ENCODE results near the gene WIPF3. TPM values are rescaled to one million over a fixed set of nuclear protein-coding genes. Genes with fewer than 3 reads are reported as not detected.

Gene WIPF3
- total and polyA plus RNA-seq, 2 donors (not counting 1 experiment from before 2014, with no cell fraction given), result not detected

DNA sequence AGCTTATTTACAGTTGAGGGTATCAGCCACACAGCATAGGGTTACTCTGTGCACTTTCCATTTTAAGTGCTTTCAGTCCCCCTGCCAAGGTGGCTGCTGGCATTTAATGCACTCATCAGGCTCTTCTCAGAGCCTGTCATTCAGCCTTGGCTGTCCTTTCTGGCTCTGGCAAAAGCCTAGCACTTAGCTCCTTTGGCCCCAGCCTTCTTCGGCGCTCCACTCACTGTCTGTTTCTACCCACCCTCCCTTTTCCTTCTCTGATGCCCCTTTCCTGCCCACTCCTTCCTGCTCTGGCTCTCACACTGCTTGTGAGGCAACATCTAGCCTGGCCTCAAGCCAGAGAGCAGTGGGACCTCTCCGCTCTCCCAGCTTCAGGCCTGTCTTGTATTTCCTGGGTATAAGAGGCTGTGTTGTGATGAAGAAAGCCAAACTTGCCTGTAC is 60.2 kb downstream of the WIPF3 start:
- H3K4me3 Mint-ChIP-seq, result no peak overlapping the region
- H3K27me3 Mint-ChIP-seq, result peaks cover 14% of the 10 kb centered on the region
- intact Hi-C loops (cut with micrococcal nuclease), result no loop called here
- Histone ChIP-seq H3K27ac (ENCODE audit: low read length in 2 of 2) (no peak overlapping the region), H3K9ac (ENCODE audit: low read length) (no peak overlapping the region), H3K36me3 (replicated peaks in 1 of 2; ENCODE audit: control extremely low read depth in 1 of 2, control insufficient read depth in 1 of 2, extremely low read depth in 1 of 2, insufficient read depth in 2 of 2, low read length in 1 of 2) (no peaks in the 10 kb centered on the region), H4K20me1 (ENCODE audit: control insufficient read depth, insufficient read depth, low read length, poor library complexity, severe bottlenecking) (no peaks in the 10 kb centered on the region), H3K27me3 (replicated peaks in 1 of 4; ENCODE audit: control extremely low read depth in 1 of 4, control insufficient read depth in 3 of 4, insufficient read depth in 4 of 4, low read length in 3 of 4) (no peaks in the 10 kb centered on the region), H3K4me3 (ENCODE audit: control extremely low read depth in 1 of 5, extremely low read depth in 1 of 5, insufficient read depth in 1 of 5, low read depth in 2 of 5, low read length in 4 of 5) (no peak overlapping the region), H3K79me2 (ENCODE audit: control insufficient read depth, insufficient read depth, low read length) (no peaks in the 10 kb centered on the region), H3K4me2 (replicated peaks; ENCODE audit: low read depth, low read length, poor library complexity, severe bottlenecking) (no peak overlapping the region), H3K9me3 (ENCODE audit: control extremely low read depth in 1 of 3, control insufficient read depth in 2 of 3, insufficient read depth in 1 of 3, low read length in 2 of 3) (no peaks in the 10 kb centered on the region), H2AFZ (ENCODE audit: insufficient read depth, low read depth, low read length, poor library complexity, severe bottlenecking) (no peak overlapping the region), H3K4me1 (ENCODE audit: control insufficient read depth in 2 of 2, insufficient read depth in 2 of 2, low read length in 2 of 2) (no peaks in the 10 kb centered on the region)
- 25% methylated on average over 2 of the region's 3 CpGs for WGBS (ENCODE audit: insufficient coverage)
- H3K9me3 Mint-ChIP-seq (ENCODE audit: insufficient read depth), result no peaks in the 10 kb centered on the region
- ChIA-PET CTCF (interaction anchor here (0.9 kb wide), 1 partner anchor 9 kb away, joined by 3 read pairs; no protein-coding TSS in a partner anchor), POLR2A (no interaction called here)
- no peaks in the 10 kb centered on the region for H3K4me1 Mint-ChIP-seq
- no peak overlapping the region for H3K27ac Mint-ChIP-seq
- no peak for TF ChIP-seq EZH2 (IDR thresholded peaks at IDR 0.05; ENCODE audit: borderline replicate concordance, insufficient read depth, low read depth, low read length, poor library complexity, severe bottlenecking)
- TF ChIP-seq, protein P1, sequence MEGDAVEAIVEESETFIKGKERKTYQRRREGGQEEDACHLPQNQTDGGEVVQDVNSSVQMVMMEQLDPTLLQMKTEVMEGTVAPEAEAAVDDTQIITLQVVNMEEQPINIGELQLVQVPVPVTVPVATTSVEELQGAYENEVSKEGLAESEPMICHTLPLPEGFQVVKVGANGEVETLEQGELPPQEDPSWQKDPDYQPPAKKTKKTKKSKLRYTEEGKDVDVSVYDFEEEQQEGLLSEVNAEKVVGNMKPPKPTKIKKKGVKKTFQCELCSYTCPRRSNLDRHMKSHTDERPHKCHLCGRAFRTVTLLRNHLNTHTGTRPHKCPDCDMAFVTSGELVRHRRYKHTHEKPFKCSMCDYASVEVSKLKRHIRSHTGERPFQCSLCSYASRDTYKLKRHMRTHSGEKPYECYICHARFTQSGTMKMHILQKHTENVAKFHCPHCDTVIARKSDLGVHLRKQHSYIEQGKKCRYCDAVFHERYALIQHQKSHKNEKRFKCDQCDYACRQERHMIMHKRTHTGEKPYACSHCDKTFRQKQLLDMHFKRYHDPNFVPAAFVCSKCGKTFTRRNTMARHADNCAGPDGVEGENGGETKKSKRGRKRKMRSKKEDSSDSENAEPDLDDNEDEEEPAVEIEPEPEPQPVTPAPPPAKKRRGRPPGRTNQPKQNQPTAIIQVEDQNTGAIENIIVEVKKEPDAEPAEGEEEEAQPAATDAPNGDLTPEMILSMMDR (IDR thresholded peaks at IDR 0.05), result no peak
- DNase-seq (no peak), ATAC-seq (ENCODE audit: low read depth) (no peak)

GRCh38 chr7:29871787-29872398 is 65.6 kb downstream of the WIPF3 start:
- H2AFZ ChIP-seq (ENCODE audit: insufficient read depth, low read depth, low read length, poor library complexity, severe bottlenecking), result no peak overlapping the region
- Mint-ChIP-seq H3K4me3 (no peak overlapping the region), H3K27ac (no peak overlapping the region), H3K27me3 (peaks cover 23% of the 10 kb centered on the region), H3K4me1 (no peaks in the 10 kb centered on the region), H3K9me3 (ENCODE audit: insufficient read depth) (no peaks in the 10 kb centered on the region)
- no peaks in the 10 kb centered on the region for H3K36me3 ChIP-seq (replicated peaks in 1 of 2; ENCODE audit: control extremely low read depth in 1 of 2, control insufficient read depth in 1 of 2, extremely low read depth in 1 of 2, insufficient read depth in 2 of 2, low read length in 1 of 2)
- TF ChIP-seq, protein P1 (IDR thresholded peaks at IDR 0.05), result no peak
- TF ChIP-seq EZH2 (IDR thresholded peaks at IDR 0.05; ENCODE audit: borderline replicate concordance, insufficient read depth, low read depth, low read length, poor library complexity, severe bottlenecking), result no peak
- no CpG with 5 or more reads among the region's 5 CpGs for WGBS (ENCODE audit: insufficient coverage)
- H4K20me1 ChIP-seq (ENCODE audit: control insufficient read depth, insufficient read depth, low read length, poor library complexity, severe bottlenecking), result no peaks in the 10 kb centered on the region
- CTCF ChIA-PET, result interaction anchor here (1.4 kb wide), 1 partner anchor 16 kb away, joined by 3 read pairs; no protein-coding TSS in a partner anchor
- H3K4me2 ChIP-seq (replicated peaks; ENCODE audit: low read depth, low read length, poor library complexity, severe bottlenecking), result no peak overlapping the region
- no peak overlapping the region for H3K27ac ChIP-seq (ENCODE audit: low read length in 2 of 2)
- no peaks in the 10 kb centered on the region for H3K4me1 ChIP-seq (ENCODE audit: control insufficient read depth in 2 of 2, insufficient read depth in 2 of 2, low read length in 2 of 2)
- no peaks in the 10 kb centered on the region for H3K9me3 ChIP-seq (ENCODE audit: control extremely low read depth in 1 of 3, control insufficient read depth in 2 of 3, insufficient read depth in 1 of 3, low read length in 2 of 3)
- H3K79me2 ChIP-seq (ENCODE audit: control insufficient read depth, insufficient read depth, low read length), result no peaks in the 10 kb centered on the region
- POLR2A ChIA-PET, result no interaction called here
- no peak overlapping the region for H3K9ac ChIP-seq (ENCODE audit: low read length)
- peaks cover 0 to 3% (median 0%) of the 10 kb centered on the region in 4 experiments for H3K27me3 ChIP-seq (replicated peaks in 1 of 4; ENCODE audit: control extremely low read depth in 1 of 4, control insufficient read depth in 3 of 4, insufficient read depth in 4 of 4, low read length in 3 of 4)
- intact Hi-C loops (cut with micrococcal nuclease), result no loop called here
- DNase-seq (no peak), ATAC-seq (ENCODE audit: low read depth) (no peak)
- no peak overlapping the region for H3K4me3 ChIP-seq (ENCODE audit: control extremely low read depth in 1 of 5, extremely low read depth in 1 of 5, insufficient read depth in 1 of 5, low read depth in 2 of 5, low read length in 4 of 5)
